OCI-LY7 (cell line): ENCODE data around the gene GNG12.

ENCODE experiments used
- EZH2phosphoT487 ChIP-seq: fragments of 200-600 bp; sonication (generic); IDR thresholded peaks from 2 replicates; pipeline ENCODE4 v1.6.1; 2018; ENCODE audit warnings: low read depth, borderline replicate concordance, mild to moderate bottlenecking, mixed run types, antibody characterized with exemption, low read length, moderate library complexity, mixed read lengths
- TF ChIP-seq, protein P1 (sequence below): fragments of 200-600 bp; sonication (generic); conservative IDR thresholded peaks from 2 replicates; pipeline ENCODE4 v1.5.1; 2014; ENCODE audit warnings: mild to moderate bottlenecking, antibody characterized with exemption, low read length, moderate library complexity, mixed read lengths

- TF ChIP-seq, protein P1, sequence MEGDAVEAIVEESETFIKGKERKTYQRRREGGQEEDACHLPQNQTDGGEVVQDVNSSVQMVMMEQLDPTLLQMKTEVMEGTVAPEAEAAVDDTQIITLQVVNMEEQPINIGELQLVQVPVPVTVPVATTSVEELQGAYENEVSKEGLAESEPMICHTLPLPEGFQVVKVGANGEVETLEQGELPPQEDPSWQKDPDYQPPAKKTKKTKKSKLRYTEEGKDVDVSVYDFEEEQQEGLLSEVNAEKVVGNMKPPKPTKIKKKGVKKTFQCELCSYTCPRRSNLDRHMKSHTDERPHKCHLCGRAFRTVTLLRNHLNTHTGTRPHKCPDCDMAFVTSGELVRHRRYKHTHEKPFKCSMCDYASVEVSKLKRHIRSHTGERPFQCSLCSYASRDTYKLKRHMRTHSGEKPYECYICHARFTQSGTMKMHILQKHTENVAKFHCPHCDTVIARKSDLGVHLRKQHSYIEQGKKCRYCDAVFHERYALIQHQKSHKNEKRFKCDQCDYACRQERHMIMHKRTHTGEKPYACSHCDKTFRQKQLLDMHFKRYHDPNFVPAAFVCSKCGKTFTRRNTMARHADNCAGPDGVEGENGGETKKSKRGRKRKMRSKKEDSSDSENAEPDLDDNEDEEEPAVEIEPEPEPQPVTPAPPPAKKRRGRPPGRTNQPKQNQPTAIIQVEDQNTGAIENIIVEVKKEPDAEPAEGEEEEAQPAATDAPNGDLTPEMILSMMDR, result no peak
- TF ChIP-seq EZH2phosphoT487, result no peak
Measured at GRCh38 chr1:67833602-67833940, 304 bp upstream of the GNG12 start.
